Lung microvascular endothelial cell (primary cell): Measurements from ENCODE around the gene SIK2. TPM values are rescaled to one million over a fixed set of nuclear protein-coding genes. Genes with fewer than 3 reads are reported as not detected.
"Not testable (repeated sequence)": the region's sequence is repeated elsewhere in the genome, so short reads cannot be mapped to it uniquely, and the experiment has no call there.

Experiments used
- DNase-seq, 2 donors: peaks; one replicate each; pipeline versions ENCODE4 v3.0.0 to v3.0.0-alpha.2; 2010; ENCODE audit warnings: low read depth in 2 of 2
- total RNA-seq: library from RNA; depleted of rRNA; stranded (reverse); fragments of >200 nt; gene quantifications from 2 replicates; pipeline ENCODE4 v1.2.1, GENCODE V29; 2014

SIK2 gene
- total RNA-seq, 1 donor from 2014 or later: 9.9 TPM

GRCh38 chr11:111756097-111756496 is 153.8 kb downstream of the SIK2 start:
- DNase-seq: no peak

GRCh38 chr11:111759376-111759775 is 157.1 kb downstream of the SIK2 start:
- peak in 1 of 2 donors; percentile 34 for DNase-seq

GRCh38 chr11:111759778-111760407 is 157.6 kb downstream of the SIK2 start:
- peak; percentile 28 to 83 for DNase-seq

- no peak for DNase-seq
These were observed 158.8 kb downstream of the SIK2 start for GRCh38 chr11:111761036-111761435.

GRCh38 chr11:111762526-111762925 is 160.3 kb downstream of the SIK2 start:
- no peak for DNase-seq

GRCh38 chr11:111762981-111763643 is 160.9 kb downstream of the SIK2 start:
- DNase-seq: peak in 1 of 2 donors; percentile 19

GRCh38 chr11:111764621-111765020 is 162.4 kb downstream of the SIK2 start:
- DNase-seq: peak in 1 of 2 donors; percentile 14

- peak; percentile 17 to 18 for DNase-seq
These were observed 163.2 kb downstream of the SIK2 start for GRCh38 chr11:111765320-111765983.

- DNase-seq: peak; percentile 65 to 67
These were observed 164.0 kb downstream of the SIK2 start, which contains the start of gene PPP2R1B for GRCh38 chr11:111765984-111766833. TSS of gene PPP2R1B (minus strand) at chr11:111766389. CDS start at chr11:111766361, 28 bp downstream.

- no peak for DNase-seq
These were observed 164.5 kb downstream of the SIK2 start for GRCh38 chr11:111766834-111767142.

GRCh38 chr11:111770581-111771134 is 168.4 kb downstream of the SIK2 start:
- peak in 1 of 2 donors; percentile 20 for DNase-seq

- DNase-seq: not testable (repeated sequence)
These were observed 169.0 kb downstream of the SIK2 start for GRCh38 chr11:111771205-111771604.

- no peak for DNase-seq
These were observed 170.3 kb downstream of the SIK2 start for GRCh38 chr11:111772535-111772934.

- DNase-seq: peak; percentile 39 to 64
These were observed 172.9 kb downstream of the SIK2 start for GRCh38 chr11:111774955-111775710.

- no peak for DNase-seq
These were observed 174.3 kb downstream of the SIK2 start for GRCh38 chr11:111776398-111777093.

GRCh38 chr11:111777094-111778046 is 175.1 kb downstream of the SIK2 start:
- peak; percentile 83 to 87 for DNase-seq

- DNase-seq: no peak
These were observed 175.9 kb downstream of the SIK2 start for GRCh38 chr11:111778047-111778558.

- DNase-seq: no peak
These were observed 176.9 kb downstream of the SIK2 start for GRCh38 chr11:111779118-111779517.
